ENCODE data around the gene ZNF253.
A peak's percentile ranks its signal among the peaks of the same experiment; 100 is the strongest.
"Not testable (repeated sequence)": the region's sequence is repeated elsewhere in the genome, so short reads cannot be mapped to it uniquely, and the experiment has no call there.

ZNF253 gene

GRCh38 chr19:19849056-19849455, 16.6 kb upstream of the ZNF253 start:
- Histone ChIP-seq H3K4me3 (ENCODE audit: low read depth, low read length) (no peak overlapping the region), H2AFZ (ENCODE audit: low read length, unreplicated experiment) (no peak overlapping the region), H3K27ac (ENCODE audit: low read depth, low read length) (no peak overlapping the region), H3K79me2 (ENCODE audit: control insufficient read depth, insufficient read depth, low read length, unreplicated experiment) (no peaks in the 10 kb centered on the region), H3K27me3 (ENCODE audit: insufficient read depth, low read length) (no peaks in the 10 kb centered on the region), H3K36me3 (ENCODE audit: insufficient read depth, low read length) (no peaks in the 10 kb centered on the region), H3K4me1 (ENCODE audit: control insufficient read depth, insufficient read depth, low read length, unreplicated experiment) (no peaks in the 10 kb centered on the region)

GRCh38 chr19:19851740-19852139, 13.9 kb upstream of the ZNF253 start:
- not testable (repeated sequence) for H3K4me1 ChIP-seq (ENCODE audit: control insufficient read depth, insufficient read depth, low read length, unreplicated experiment); H3K27me3 ChIP-seq (ENCODE audit: insufficient read depth, low read length); H3K4me3 ChIP-seq (ENCODE audit: low read depth, low read length); H2AFZ ChIP-seq (ENCODE audit: low read length, unreplicated experiment); H3K36me3 ChIP-seq (ENCODE audit: insufficient read depth, low read length); H3K79me2 ChIP-seq (ENCODE audit: control insufficient read depth, insufficient read depth, low read length, unreplicated experiment); H3K27ac ChIP-seq (ENCODE audit: low read depth, low read length)

GRCh38 chr19:19858751-19859150, 6.9 kb upstream of the ZNF253 start:
- Histone ChIP-seq H3K4me1 (ENCODE audit: control insufficient read depth, insufficient read depth, low read length, unreplicated experiment) (no peaks in the 10 kb centered on the region), H3K27me3 (ENCODE audit: insufficient read depth, low read length) (no peaks in the 10 kb centered on the region), H2AFZ (ENCODE audit: low read length, unreplicated experiment) (no peak overlapping the region), H3K79me2 (ENCODE audit: control insufficient read depth, insufficient read depth, low read length, unreplicated experiment) (no peaks in the 10 kb centered on the region), H3K36me3 (ENCODE audit: insufficient read depth, low read length) (no peaks in the 10 kb centered on the region), H3K4me3 (ENCODE audit: low read depth, low read length) (no peak overlapping the region), H3K27ac (ENCODE audit: low read depth, low read length) (no peak overlapping the region)

GRCh38 chr19:19860756-19861390, 4.8 kb upstream of the ZNF253 start:
- H3K27me3 ChIP-seq (ENCODE audit: insufficient read depth, low read length) = no peaks in the 10 kb centered on the region
- no peak overlapping the region for H3K4me3 ChIP-seq (ENCODE audit: low read depth, low read length)
- H3K27ac ChIP-seq (ENCODE audit: low read depth, low read length) = no peak overlapping the region
- H3K4me1 ChIP-seq (ENCODE audit: control insufficient read depth, insufficient read depth, low read length, unreplicated experiment) = no peaks in the 10 kb centered on the region
- no peaks in the 10 kb centered on the region for H3K79me2 ChIP-seq (ENCODE audit: control insufficient read depth, insufficient read depth, low read length, unreplicated experiment)
- no peak overlapping the region for H2AFZ ChIP-seq (ENCODE audit: low read length, unreplicated experiment)
- H3K36me3 ChIP-seq (ENCODE audit: insufficient read depth, low read length) = no peaks in the 10 kb centered on the region

GRCh38 chr19:19866611-19867248, 1.0 kb downstream of the ZNF253 start:
- Histone ChIP-seq H3K79me2 (ENCODE audit: control insufficient read depth, insufficient read depth, low read length, unreplicated experiment) (peaks cover 34% of the 10 kb centered on the region), H3K27ac (ENCODE audit: low read depth, low read length) (peak overlapping the region; percentile 82; the same call in 1 of the 2 replicates), H2AFZ (ENCODE audit: low read length, unreplicated experiment) (peak overlapping the region; percentile 99), H3K4me1 (ENCODE audit: control insufficient read depth, insufficient read depth, low read length, unreplicated experiment) (no peaks in the 10 kb centered on the region), H3K27me3 (ENCODE audit: insufficient read depth, low read length) (no peaks in the 10 kb centered on the region), H3K36me3 (ENCODE audit: insufficient read depth, low read length) (no peaks in the 10 kb centered on the region), H3K4me3 (ENCODE audit: low read depth, low read length) (peak overlapping the region; percentile 98)

- H2AFZ ChIP-seq (ENCODE audit: low read length, unreplicated experiment); H3K4me1 ChIP-seq (ENCODE audit: control insufficient read depth, insufficient read depth, low read length, unreplicated experiment); H3K27me3 ChIP-seq (ENCODE audit: insufficient read depth, low read length); H3K4me3 ChIP-seq (ENCODE audit: low read depth, low read length); H3K27ac ChIP-seq (ENCODE audit: low read depth, low read length): not testable (repeated sequence)
- Histone ChIP-seq H3K79me2 (ENCODE audit: control insufficient read depth, insufficient read depth, low read length, unreplicated experiment) (peaks cover 48% of the 10 kb centered on the region), H3K36me3 (ENCODE audit: insufficient read depth, low read length) (peaks cover 11% of the 10 kb centered on the region)
Observed at GRCh38 chr19:19870086-19870485, 4.4 kb downstream of the ZNF253 start.

- Histone ChIP-seq H3K79me2 (ENCODE audit: control insufficient read depth, insufficient read depth, low read length, unreplicated experiment) (peaks cover 44% of the 10 kb centered on the region), H3K4me1 (ENCODE audit: control insufficient read depth, insufficient read depth, low read length, unreplicated experiment) (no peaks in the 10 kb centered on the region), H3K36me3 (ENCODE audit: insufficient read depth, low read length) (peaks cover 11% of the 10 kb centered on the region), H3K27ac (ENCODE audit: low read depth, low read length) (no peak overlapping the region), H2AFZ (ENCODE audit: low read length, unreplicated experiment) (no peak overlapping the region), H3K27me3 (ENCODE audit: insufficient read depth, low read length) (no peaks in the 10 kb centered on the region), H3K4me3 (ENCODE audit: low read depth, low read length) (no peak overlapping the region)
Observed at GRCh38 chr19:19871932-19872331, 6.2 kb downstream of the ZNF253 start.

GRCh38 chr19:19873381-19873780, 7.7 kb downstream of the ZNF253 start:
- peaks cover 11% of the 10 kb centered on the region for H3K36me3 ChIP-seq (ENCODE audit: insufficient read depth, low read length)
- H3K27ac ChIP-seq (ENCODE audit: low read depth, low read length) = no peak overlapping the region
- H3K4me1 ChIP-seq (ENCODE audit: control insufficient read depth, insufficient read depth, low read length, unreplicated experiment) = no peaks in the 10 kb centered on the region
- no peaks in the 10 kb centered on the region for H3K27me3 ChIP-seq (ENCODE audit: insufficient read depth, low read length)
- H3K79me2 ChIP-seq (ENCODE audit: control insufficient read depth, insufficient read depth, low read length, unreplicated experiment) = peaks cover 30% of the 10 kb centered on the region
- no peak overlapping the region for H3K4me3 ChIP-seq (ENCODE audit: low read depth, low read length)
- no peak overlapping the region for H2AFZ ChIP-seq (ENCODE audit: low read length, unreplicated experiment)

GRCh38 chr19:19877724-19878123, 12.0 kb downstream of the ZNF253 start:
- H3K79me2 ChIP-seq (ENCODE audit: control insufficient read depth, insufficient read depth, low read length, unreplicated experiment) = peaks cover 11% of the 10 kb centered on the region

GRCh38 chr19:19884583-19884982, 18.9 kb downstream of the ZNF253 start:
- no peaks in the 10 kb centered on the region for H3K27me3 ChIP-seq (ENCODE audit: insufficient read depth, low read length)
- peaks cover 35% of the 10 kb centered on the region for H3K36me3 ChIP-seq (ENCODE audit: insufficient read depth, low read length)
- no peak overlapping the region for H3K27ac ChIP-seq (ENCODE audit: low read depth, low read length)
- H3K4me1 ChIP-seq (ENCODE audit: control insufficient read depth, insufficient read depth, low read length, unreplicated experiment) = no peaks in the 10 kb centered on the region
- no peak overlapping the region for H3K4me3 ChIP-seq (ENCODE audit: low read depth, low read length)
- H2AFZ ChIP-seq (ENCODE audit: low read length, unreplicated experiment) = no peak overlapping the region
- H3K79me2 ChIP-seq (ENCODE audit: control insufficient read depth, insufficient read depth, low read length, unreplicated experiment) = no peaks in the 10 kb centered on the region

More at GRCh38 chr19:19877724-19878123, 12.0 kb downstream of the ZNF253 start:
- Histone ChIP-seq H3K27ac (ENCODE audit: low read depth, low read length) (no peak overlapping the region), H3K4me3 (ENCODE audit: low read depth, low read length) (no peak overlapping the region), H3K36me3 (ENCODE audit: insufficient read depth, low read length) (peaks cover 29% of the 10 kb centered on the region), H2AFZ (ENCODE audit: low read length, unreplicated experiment) (no peak overlapping the region), H3K27me3 (ENCODE audit: insufficient read depth, low read length) (no peaks in the 10 kb centered on the region), H3K4me1 (ENCODE audit: control insufficient read depth, insufficient read depth, low read length, unreplicated experiment) (no peaks in the 10 kb centered on the region)

All from ACC112 (cell line).